Loucy (cell line): ENCODE measurements around the gene FTO.
"Not testable (repeated sequence)": the region's sequence is repeated elsewhere in the genome, so short reads cannot be mapped to it uniquely, and the experiment has no call there.

Source experiments
- H2AFZ ChIP-seq: fragments of 200-600 bp; sonication (generic); 2 replicates; pipeline ENCODE4 v1.6.0; 2016; ENCODE audit warnings: antibody characterized with exemption, mild to moderate bottlenecking, low read length, moderate library complexity
- H3F3A ChIP-seq: fragments of 200-600 bp; 2 replicates; pipeline ENCODE4 v1.6.0; 2016; ENCODE audit warnings: antibody characterized with exemption, low read depth, mild to moderate bottlenecking
- H3K27me3 ChIP-seq: fragments of 200-600 bp; sonication (generic); 2 replicates; pipeline ENCODE4 v1.6.1; 2014; ENCODE audit warnings: low read length, mild to moderate bottlenecking; ENCODE audit not compliant: insufficient read depth, poor library complexity, severe bottlenecking
- H3K36me3 ChIP-seq: fragments of 200-600 bp; sonication (generic); 2 replicates; pipeline ENCODE4 v1.6.1; 2016; ENCODE audit warnings: low read length; ENCODE audit not compliant: insufficient read depth
- H3K4me1 ChIP-seq: fragments of 200-600 bp; sonication (generic); 2 replicates; pipeline ENCODE4 v1.5.1; 2014; ENCODE audit warnings: low read length, mild to moderate bottlenecking; ENCODE audit not compliant: insufficient read depth, poor library complexity, severe bottlenecking
- H3K4me2 ChIP-seq: fragments of 200-600 bp; sonication (generic); 2 replicates; pipeline ENCODE4 v1.6.0; 2014; ENCODE audit warnings: antibody characterized with exemption, low read length, low read depth, mild to moderate bottlenecking; ENCODE audit not compliant: poor library complexity, severe bottlenecking
- H3K4me3 ChIP-seq: fragments of 200-600 bp; sonication (generic); 2 replicates; pipeline ENCODE4 v1.5.1; 2014; ENCODE audit warnings: low read length, mild to moderate bottlenecking, mixed read lengths; ENCODE audit not compliant: poor library complexity, severe bottlenecking
- H3K79me2 ChIP-seq: fragments of 200-600 bp; sonication (generic); 2 replicates; pipeline ENCODE4 v1.6.1; 2014; ENCODE audit warnings: low read length; ENCODE audit not compliant: insufficient read depth
- H3K9ac ChIP-seq: fragments of 200-600 bp; sonication (generic); 2 replicates; pipeline ENCODE4 v1.6.0; 2014; ENCODE audit warnings: mild to moderate bottlenecking, low read depth, low read length, moderate library complexity; ENCODE audit not compliant: poor library complexity, severe bottlenecking
- H3K9me2 ChIP-seq: fragments of 200-600 bp; sonication (generic); replicated peaks from 2 replicates; pipeline ENCODE4 v1.6.1; 2016; ENCODE audit warnings: low read depth, low read length, mixed read lengths
- H3K9me3 ChIP-seq: fragments of 200-600 bp; sonication (generic); 2 replicates; pipeline ENCODE4 v1.6.1; 2014; ENCODE audit warnings: mild to moderate bottlenecking, antibody characterized with exemption, low read length, low read depth; ENCODE audit not compliant: insufficient read depth
- H4K20me1 ChIP-seq: fragments of 200-600 bp; sonication (generic); 2 replicates; pipeline ENCODE4 v1.6.0; 2014; ENCODE audit warnings: antibody characterized with exemption, low read length, mild to moderate bottlenecking; ENCODE audit not compliant: insufficient read depth, poor library complexity, severe bottlenecking
- CTCF ChIP-seq: fragments of 200-600 bp; sonication (generic); conservative IDR thresholded peaks from 2 replicates; pipeline ENCODE4 v1.5.1; 2014; ENCODE audit warnings: mild to moderate bottlenecking, antibody characterized with exemption, low read length
- EZH2phosphoT487 ChIP-seq: fragments of 200-600 bp; IDR thresholded peaks from 2 replicates; pipeline ENCODE4 v1.6.1; 2018; ENCODE audit warnings: antibody characterized with exemption, mild to moderate bottlenecking, moderate library complexity, borderline replicate concordance

The FTO gene

GRCh38 chr16:53886482-53887378, 182.8 kb downstream of the FTO start:
- Histone ChIP-seq H3K36me3 (peaks cover 13% of the 10 kb centered on the region; the same call in 1 of the 2 replicates), H3K4me3 (no peak overlapping the region), H3K9me2 (no peaks in the 10 kb centered on the region), H4K20me1 (no peaks in the 10 kb centered on the region), H3K4me1 (peaks cover 2% of the 10 kb centered on the region), H2AFZ (no peak overlapping the region), H3K79me2 (no peaks in the 10 kb centered on the region), H3K9ac (no peak overlapping the region), H3F3A (no peaks in the 10 kb centered on the region), H3K27me3 (no peaks in the 10 kb centered on the region), H3K4me2 (no peak overlapping the region), H3K9me3 (no peaks in the 10 kb centered on the region)
- no peak for TF ChIP-seq CTCF
- TF ChIP-seq EZH2phosphoT487, result no peak

GRCh38 chr16:53888222-53888621, 184.3 kb downstream of the FTO start:
- H3K4me3 ChIP-seq, result no peak overlapping the region
- TF ChIP-seq EZH2phosphoT487 (no peak), CTCF (no peak)
- peaks cover 16% of the 10 kb centered on the region for H3K4me1 ChIP-seq
- no peak overlapping the region for H3K9ac ChIP-seq
- H3F3A ChIP-seq, result 0 out of 2 replicates have a peak, but pooled peaks cover 4% of the 10 kb centered on the region
- no peaks in the 10 kb centered on the region for H4K20me1 ChIP-seq
- H3K4me2 ChIP-seq, result no peak overlapping the region
- H3K36me3 ChIP-seq, result peaks cover 13% of the 10 kb centered on the region; the same call in 1 of the 2 replicates
- no peaks in the 10 kb centered on the region for H3K9me2 ChIP-seq
- H3K79me2 ChIP-seq, result no peaks in the 10 kb centered on the region
- no peaks in the 10 kb centered on the region for H3K27me3 ChIP-seq
- no peak overlapping the region for H2AFZ ChIP-seq
- no peaks in the 10 kb centered on the region for H3K9me3 ChIP-seq

- H3F3A ChIP-seq, H3K9ac ChIP-seq, H3K79me2 ChIP-seq, H3K4me3 ChIP-seq, H3K4me2 ChIP-seq, H3K27me3 ChIP-seq, H3K9me3 ChIP-seq, H4K20me1 ChIP-seq, H3K9me2 ChIP-seq, H2AFZ ChIP-seq: not testable (repeated sequence)
- Histone ChIP-seq H3K36me3 (peaks cover 13% of the 10 kb centered on the region; the same call in 1 of the 2 replicates), H3K4me1 (peaks cover 37% of the 10 kb centered on the region)
These were observed 186.9 kb downstream of the FTO start for GRCh38 chr16:53890877-53891276.
